Spleen (tissue), 11 donors: ENCODE measurements around the gene FXYD6. TPM values are rescaled to one million over a fixed set of nuclear protein-coding genes. Genes with fewer than 3 reads are reported as not detected.

Experiments
- DNase-seq: peaks from one replicate; pipeline ENCODE4 v3.0.0-alpha.2; 2020
- H3K27ac ChIP-seq, 8 donors: fragments of 200-600 bp; sonication (generic) in 7 of 8; 1 replicate in 4 of 8; 2 replicates in 4 of 8; pipeline versions ENCODE4 v1.5.0 to v1.8.0; 2016 to 2021; ENCODE audit warnings: inconsistent platforms in 4 of 8, mild to moderate bottlenecking in 4 of 8, moderate library complexity in 1 of 8
- H3K27me3 ChIP-seq, 7 donors: fragments of 200-600 bp; sonication (generic) in 6 of 7; replicated peaks in 1 of 7; 1 replicate in 4 of 7; 2 replicates in 3 of 7; pipeline versions ENCODE4 v1.5.0 to v1.8.0; 2016 to 2021; ENCODE audit warnings: inconsistent platforms in 3 of 7, mild to moderate bottlenecking in 1 of 7
- H3K36me3 ChIP-seq, 6 donors: fragments of 200-600 bp; sonication (generic) in 5 of 6; 1 replicate in 4 of 6; 2 replicates in 2 of 6; pipeline versions ENCODE4 v1.5.0 to v1.8.0; 2016 to 2021; ENCODE audit warnings: inconsistent platforms in 2 of 6
- H3K4me1 ChIP-seq, 6 donors: fragments of 200-600 bp; sonication (generic) in 5 of 6; 1 replicate in 3 of 6; 2 replicates in 3 of 6; pipeline versions ENCODE4 v1.5.0 to v1.8.0; 2016 to 2021; ENCODE audit warnings: inconsistent platforms in 3 of 6
- H3K4me3 ChIP-seq, 8 donors: fragments of 200-600 bp; sonication (generic) in 7 of 8; 1 replicate in 4 of 8; 2 replicates in 4 of 8; pipeline versions ENCODE4 v1.5.0 to v1.8.0; 2016 to 2021; ENCODE audit warnings: inconsistent platforms in 4 of 8, mild to moderate bottlenecking in 4 of 8, moderate library complexity in 2 of 8
- H3K9me3 ChIP-seq, 8 donors: fragments of 200-600 bp; sonication (generic) in 7 of 8; 1 replicate in 4 of 8; 2 replicates in 4 of 8; pipeline versions ENCODE4 v1.5.0 to v1.8.0; 2016 to 2021; ENCODE audit warnings: inconsistent platforms in 4 of 8
- CTCF ChIP-seq, 11 experiments: fragments of 200-600 bp in 7 of 11; fragments of 450-650 bp in 4 of 11; sonication (generic) in 4 of 11; IDR thresholded peaks in 8 of 11; conservative IDR thresholded peaks in 3 of 11; 1 replicate in 7 of 11; 2 replicates in 4 of 11; pipeline versions ENCODE4 v1.4.0 to v1.8.0; 2016 to 2021; ENCODE audit warnings: antibody characterized with exemption in 11 of 11, inconsistent platforms in 4 of 11, mild to moderate bottlenecking in 1 of 11
- POLR2A ChIP-seq, 3 donors: fragments of 450-650 bp; IDR thresholded peaks; one replicate each; pipeline ENCODE4 v1.5.1; 2017; ENCODE audit warnings: antibody characterized with exemption in 3 of 3, mild to moderate bottlenecking in 1 of 3
- POLR2AphosphoS5 ChIP-seq, 3 donors: sonication (generic); formaldehyde crosslinking; IDR thresholded peaks; one replicate each; pipeline ENCODE4 v1.5.1; 2017; ENCODE audit warnings: antibody characterized with exemption in 3 of 3
- WGBS, 5 donors: extraction: QIAGEN DNeasy Blood & Tissue Kit in 3 of 5; methylation state at CpG; one replicate each; pipeline versions ENCODE4 v1.1.5 to v1.1.7; 2013 to 2018; 5-methylcytosine and 5-hydroxymethylcytosine counted together
- intact Hi-C: fragments of 100-400 bp; cut with DNase I; formaldehyde crosslinking; loops from one replicate; pipeline ENCODE4 v1.15.0; 2023; ENCODE audit warnings: low total_unique reads
- polyA plus RNA-seq, 3 donors: library from polyadenylated mRNA; stranded (reverse); fragments of 200-250 nt; gene quantifications; one replicate each; pipeline ENCODE4 v1.2.1, GENCODE V29; 2013
- total RNA-seq, 7 donors: library from RNA; depleted of rRNA in 3 of 7; stranded (reverse); fragments of >200 nt in 3 of 7; fragmentation: NEBNext Ultra II Directional in 4 of 7; extraction: Animal tissue kit (Norgen Biotek cat#: 25700) in 4 of 7; gene quantifications; one replicate each; pipeline versions ENCODE4 v1.1.0 to v1.2.1, GENCODE V29; 2016 to 2021
- donor health status: healthy with polysubstance abuse.
- donor health status: DM: no; HTN: no; CAD: no; lungs with moderate emphysema.
- donor health status: DM: no; HTN: no; CAD: no.
- donor health status: Bipolar disorder and iron deficiency.
- donor health status: healthy.
- donor health status: DM: no; HTN: no; CAD: no.
- donor health status: DM: yes; HTN: yes; CAD: no.

Gene FXYD6
- total and polyA plus RNA-seq, 10 donors, result 40.8 to 230 (median 116) TPM

GRCh38 chr11:117834838-117835443 lies 41.5 kb downstream of the FXYD6 start:
- intact Hi-C loops, result no loop called here
- Histone ChIP-seq H3K36me3 (peaks cover 0 to 41% (median 7%) of the 10 kb centered on the region in 6 donors), H3K4me3 (no peak overlapping the region), H3K4me1 (peaks cover 8 to 58% (median 19%) of the 10 kb centered on the region in 6 donors), H3K27ac (no peak overlapping the region), H3K27me3 (no peaks in the 10 kb centered on the region), H3K9me3 (no peaks in the 10 kb centered on the region)
- DNase-seq, result no peak
- 85 to 89% (median 87%) methylated on average over 17 of the region's 17 CpGs for WGBS, 5 donors
- TF ChIP-seq POLR2A (IDR thresholded peaks at IDR 0.05) (no peak), CTCF (IDR thresholded peaks at IDR 0.05 in 8 of 11, conservative IDR thresholded peaks at IDR 0.05 in 3 of 11) (no peak), POLR2AphosphoS5 (IDR thresholded peaks at IDR 0.05) (peak in 1 of 3 donors; percentile 8)

- peak; percentile 31 for DNase-seq
- TF ChIP-seq CTCF (IDR thresholded peaks at IDR 0.05 in 8 of 11, conservative IDR thresholded peaks at IDR 0.05 in 3 of 11) (no peak), POLR2A (IDR thresholded peaks at IDR 0.05) (no peak), POLR2AphosphoS5 (IDR thresholded peaks at IDR 0.05) (no peak)
- peaks cover 0 to 34% (median 4%) of the 10 kb centered on the region in 6 donors for H3K36me3 ChIP-seq
These were observed 42.2 kb downstream of the FXYD6 start for GRCh38 chr11:117834068-117834810.

GRCh38 chr11:117833401-117833891 lies 43.0 kb downstream of the FXYD6 start:
- no peak overlapping the region for H3K27ac ChIP-seq
- peaks cover 0 to 4% (median 0%) of the 10 kb centered on the region in 7 donors for H3K27me3 ChIP-seq
- intact Hi-C loops, result no loop called here
- H3K9me3 ChIP-seq, result no peaks in the 10 kb centered on the region
- peaks cover 14 to 71% (median 32%) of the 10 kb centered on the region in 6 donors for H3K4me1 ChIP-seq
- peaks cover 0 to 26% (median 1%) of the 10 kb centered on the region in 6 donors for H3K36me3 ChIP-seq
- no peak overlapping the region for H3K4me3 ChIP-seq
- DNase-seq, result peak; percentile 69
- 60 to 78% (median 68%) methylated on average over 5 to 7 of the region's 7 CpGs for WGBS, 5 donors
- TF ChIP-seq POLR2AphosphoS5 (IDR thresholded peaks at IDR 0.05) (peak in 2 of 3 donors; percentile 18 to 37), POLR2A (IDR thresholded peaks at IDR 0.05) (no peak)

More at GRCh38 chr11:117834068-117834810, 42.2 kb downstream of the FXYD6 start:
- 85 to 95% (median 88%) methylated on average over 6 of the region's 6 CpGs for WGBS, 5 donors
- Histone ChIP-seq H3K27ac (no peak overlapping the region), H3K4me3 (no peak overlapping the region), H3K9me3 (no peaks in the 10 kb centered on the region), H3K27me3 (no peaks in the 10 kb centered on the region), H3K4me1 (peaks cover 8 to 63% (median 24%) of the 10 kb centered on the region in 6 donors)
- intact Hi-C loops, result no loop called here

- 91 to 94% (median 93%) methylated on average over 8 of the region's 8 CpGs for WGBS, 5 donors
- DNase-seq, result peak; percentile 39
These were observed 43.9 kb downstream of the FXYD6 start for GRCh38 chr11:117832511-117832910.

More at GRCh38 chr11:117832511-117832910, 43.9 kb downstream of the FXYD6 start:
- Histone ChIP-seq H3K9me3 (no peaks in the 10 kb centered on the region), H3K27me3 (peaks cover 0 to 8% (median 0%) of the 10 kb centered on the region in 7 donors), H3K36me3 (peaks cover 0 to 17% (median 0%) of the 10 kb centered on the region in 6 donors), H3K4me3 (no peak overlapping the region), H3K27ac (no peak overlapping the region), H3K4me1 (peaks cover 17 to 81% (median 40%) of the 10 kb centered on the region in 6 donors)
- no peak for TF ChIP-seq POLR2A (IDR thresholded peaks at IDR 0.05)
- no peak for TF ChIP-seq CTCF (IDR thresholded peaks at IDR 0.05 in 8 of 11, conservative IDR thresholded peaks at IDR 0.05 in 3 of 11)
- no peak for TF ChIP-seq POLR2AphosphoS5 (IDR thresholded peaks at IDR 0.05)
- intact Hi-C loops, result no loop called here
